Coronary artery (tissue), 2 donors: ENCODE results near the gene CUX1.
A peak's percentile ranks its signal among the peaks of the same experiment; 100 is the strongest.

Source experiments
- DNase-seq: peaks from one replicate; pipeline ENCODE4 v3.0.0-alpha.2; 2017; ENCODE audit warnings: low spot score
- H3K27ac ChIP-seq, 2 donors: fragments of 200-600 bp; sonication (generic); one replicate each; pipeline ENCODE4 v1.5.1; 2016 to 2019
- H3K4me3 ChIP-seq: fragments of 200-600 bp; sonication (generic); 2 replicates; pipeline ENCODE4 v1.5.1; 2016; ENCODE audit warnings: mild to moderate bottlenecking, moderate library complexity
- TF ChIP-seq, protein P1 (sequence below): fragments of 200-600 bp; sonication (generic); IDR thresholded peaks from one replicate; pipeline ENCODE4 v1.5.1; 2019; ENCODE audit warnings: antibody characterized with exemption

The CUX1 gene

DNA sequence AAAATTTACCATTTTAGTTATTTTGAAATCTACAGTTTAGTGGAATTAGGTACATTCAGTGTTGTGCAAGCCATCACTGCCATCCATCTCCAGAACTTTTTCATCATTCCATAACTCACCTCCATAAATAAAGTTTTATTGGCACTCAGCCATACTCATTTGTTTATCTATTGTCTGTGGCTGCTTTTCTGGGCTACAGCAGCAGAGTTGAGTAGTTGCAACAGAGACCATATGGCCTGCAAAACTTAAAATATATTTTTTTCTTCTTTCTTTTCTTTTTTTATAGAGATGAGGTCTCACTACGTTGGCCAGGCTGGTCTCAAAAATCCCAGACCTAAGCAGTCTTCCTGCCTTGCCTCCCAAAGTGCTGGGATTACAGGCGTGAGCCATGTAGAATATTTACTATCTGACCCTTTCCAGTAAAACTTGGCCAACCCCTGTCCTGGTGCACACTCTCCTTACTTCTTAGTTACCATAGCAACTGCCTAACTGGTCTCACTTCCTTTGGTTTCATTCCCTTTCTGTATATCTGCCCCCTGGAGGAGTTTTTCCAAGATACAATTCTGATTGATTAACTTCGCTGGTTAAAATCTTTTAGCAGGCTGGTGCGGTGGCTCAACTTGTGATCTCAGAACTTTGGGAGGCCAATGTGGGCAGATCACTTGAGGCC is 133.2 kb downstream of the CUX1 start:
- no peak for DNase-seq
- peak overlapping the region; percentile 5 to 14 for H3K27ac ChIP-seq

GRCh38 chr7:101951757-101952156 is 134.3 kb downstream of the CUX1 start:
- TF ChIP-seq, protein P1, sequence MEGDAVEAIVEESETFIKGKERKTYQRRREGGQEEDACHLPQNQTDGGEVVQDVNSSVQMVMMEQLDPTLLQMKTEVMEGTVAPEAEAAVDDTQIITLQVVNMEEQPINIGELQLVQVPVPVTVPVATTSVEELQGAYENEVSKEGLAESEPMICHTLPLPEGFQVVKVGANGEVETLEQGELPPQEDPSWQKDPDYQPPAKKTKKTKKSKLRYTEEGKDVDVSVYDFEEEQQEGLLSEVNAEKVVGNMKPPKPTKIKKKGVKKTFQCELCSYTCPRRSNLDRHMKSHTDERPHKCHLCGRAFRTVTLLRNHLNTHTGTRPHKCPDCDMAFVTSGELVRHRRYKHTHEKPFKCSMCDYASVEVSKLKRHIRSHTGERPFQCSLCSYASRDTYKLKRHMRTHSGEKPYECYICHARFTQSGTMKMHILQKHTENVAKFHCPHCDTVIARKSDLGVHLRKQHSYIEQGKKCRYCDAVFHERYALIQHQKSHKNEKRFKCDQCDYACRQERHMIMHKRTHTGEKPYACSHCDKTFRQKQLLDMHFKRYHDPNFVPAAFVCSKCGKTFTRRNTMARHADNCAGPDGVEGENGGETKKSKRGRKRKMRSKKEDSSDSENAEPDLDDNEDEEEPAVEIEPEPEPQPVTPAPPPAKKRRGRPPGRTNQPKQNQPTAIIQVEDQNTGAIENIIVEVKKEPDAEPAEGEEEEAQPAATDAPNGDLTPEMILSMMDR: no peak
- Histone ChIP-seq H3K27ac (no peak overlapping the region), H3K4me3 (no peak overlapping the region)
- DNase-seq: no peak

More for the DNA sequence above, 133.2 kb downstream of the CUX1 start:
- no peak overlapping the region for H3K4me3 ChIP-seq
- TF ChIP-seq, protein P1: no peak

DNA sequence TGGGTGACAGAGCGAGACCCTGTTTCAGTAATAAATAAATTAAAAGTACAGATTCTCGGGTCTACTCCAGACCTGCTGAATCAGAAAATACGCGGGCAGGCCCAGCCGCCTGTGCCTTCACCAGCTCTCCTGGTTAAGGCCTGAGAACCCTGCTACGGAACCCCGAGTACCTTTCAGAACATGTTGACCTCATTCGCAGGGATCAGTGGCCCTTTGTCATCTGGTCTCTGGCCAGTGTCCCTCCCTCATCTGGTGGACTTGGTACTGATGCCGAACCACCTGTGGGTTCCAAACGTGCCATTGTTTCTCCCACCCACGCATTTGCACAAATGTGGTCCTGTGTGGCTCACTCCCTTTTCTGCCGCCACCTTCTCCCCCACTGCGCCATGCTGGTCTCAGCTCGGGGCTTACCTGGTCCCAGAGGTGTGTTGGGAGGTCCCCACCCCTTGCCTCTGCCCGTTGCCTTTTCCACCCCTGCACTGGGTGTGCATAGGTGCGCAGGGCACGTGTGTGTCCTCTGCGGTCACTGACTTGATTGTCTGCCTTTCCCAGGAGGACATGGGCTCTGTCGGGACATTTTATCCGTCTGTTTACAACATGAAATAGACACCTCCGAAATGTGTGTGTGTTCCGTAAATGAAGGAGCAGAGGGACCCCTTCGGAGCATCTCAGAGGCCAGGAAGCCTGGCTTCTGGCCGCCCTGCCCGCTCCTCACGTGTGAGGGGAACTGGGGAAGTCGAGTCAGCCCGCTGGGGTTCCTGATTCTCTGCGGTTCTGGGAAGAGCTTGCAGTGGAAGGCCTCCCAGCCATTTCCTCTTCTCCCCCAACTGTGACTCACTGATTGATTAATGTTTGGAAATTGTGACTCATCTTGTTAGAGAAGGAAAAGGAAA is 135.2 kb downstream of the CUX1 start:
- Histone ChIP-seq H3K27ac (peak overlapping the region; percentile 46), H3K4me3 (no peak overlapping the region)
- DNase-seq: no peak
- TF ChIP-seq, protein P1: no peak

GRCh38 chr7:101953248-101953819 is 135.9 kb downstream of the CUX1 start:
- TF ChIP-seq, protein P1: no peak
- Histone ChIP-seq H3K4me3 (no peak overlapping the region), H3K27ac (peak overlapping the region; percentile 46)
- DNase-seq: no peak

- Histone ChIP-seq H3K27ac (peak overlapping the region; percentile 46), H3K4me3 (no peak overlapping the region)
- no peak for DNase-seq
- TF ChIP-seq, protein P1: no peak
These were observed 137.1 kb downstream of the CUX1 start for GRCh38 chr7:101954499-101954898.

- no peak overlapping the region for H3K4me3 ChIP-seq
- TF ChIP-seq, protein P1: no peak
- no peak for DNase-seq
- no peak overlapping the region for H3K27ac ChIP-seq
These were observed 138.7 kb downstream of the CUX1 start for GRCh38 chr7:101956130-101956529.
